GM12865 (cell line): ENCODE measurements around the gene MAP3K14.
A peak's percentile ranks its signal among the peaks of the same experiment; 100 is the strongest.
"Not testable (repeated sequence)": the region's sequence is repeated elsewhere in the genome, so short reads cannot be mapped to it uniquely, and the experiment has no call there.

Experiments
- DNase-seq: peaks from one replicate; pipeline ENCODE4 v3.0.0; 2010; ENCODE audit warnings: low read depth
- H3K4me3 ChIP-seq: 2 replicates; pipeline ENCODE4 v1.5.1; 2011; ENCODE audit warnings: mild to moderate bottlenecking, low read depth, low read length, control low read depth
- TF ChIP-seq, protein P1 (sequence below): IDR thresholded peaks from 2 replicates; pipeline ENCODE4 v1.5.1; 2011; ENCODE audit warnings: low read length, control low read depth, low read depth, inconsistent platforms; ENCODE audit not compliant: insufficient read depth; ENCODE audit errors: missing control alignments

Gene MAP3K14

DNA sequence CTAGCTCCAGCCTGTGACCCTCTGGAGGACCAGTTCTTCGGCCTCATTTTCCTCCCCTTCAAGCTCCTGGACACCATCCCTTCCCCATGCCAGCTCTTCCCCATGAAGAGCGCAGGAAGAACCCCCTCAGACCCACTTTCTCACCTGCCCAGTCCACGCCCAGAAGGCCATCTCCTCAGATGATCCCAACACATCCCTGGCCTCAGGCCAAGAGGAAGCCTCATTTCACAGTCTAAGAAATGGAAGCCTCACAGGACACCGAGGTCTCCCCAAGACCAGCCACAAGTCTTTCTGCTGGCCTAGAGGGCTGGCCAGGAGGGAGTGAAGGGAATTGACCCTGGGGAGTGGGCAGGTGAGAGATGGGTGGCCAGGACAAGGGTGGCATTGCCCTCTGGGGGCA is 62.9 kb downstream of the MAP3K14 start:
- TF ChIP-seq, protein P1, sequence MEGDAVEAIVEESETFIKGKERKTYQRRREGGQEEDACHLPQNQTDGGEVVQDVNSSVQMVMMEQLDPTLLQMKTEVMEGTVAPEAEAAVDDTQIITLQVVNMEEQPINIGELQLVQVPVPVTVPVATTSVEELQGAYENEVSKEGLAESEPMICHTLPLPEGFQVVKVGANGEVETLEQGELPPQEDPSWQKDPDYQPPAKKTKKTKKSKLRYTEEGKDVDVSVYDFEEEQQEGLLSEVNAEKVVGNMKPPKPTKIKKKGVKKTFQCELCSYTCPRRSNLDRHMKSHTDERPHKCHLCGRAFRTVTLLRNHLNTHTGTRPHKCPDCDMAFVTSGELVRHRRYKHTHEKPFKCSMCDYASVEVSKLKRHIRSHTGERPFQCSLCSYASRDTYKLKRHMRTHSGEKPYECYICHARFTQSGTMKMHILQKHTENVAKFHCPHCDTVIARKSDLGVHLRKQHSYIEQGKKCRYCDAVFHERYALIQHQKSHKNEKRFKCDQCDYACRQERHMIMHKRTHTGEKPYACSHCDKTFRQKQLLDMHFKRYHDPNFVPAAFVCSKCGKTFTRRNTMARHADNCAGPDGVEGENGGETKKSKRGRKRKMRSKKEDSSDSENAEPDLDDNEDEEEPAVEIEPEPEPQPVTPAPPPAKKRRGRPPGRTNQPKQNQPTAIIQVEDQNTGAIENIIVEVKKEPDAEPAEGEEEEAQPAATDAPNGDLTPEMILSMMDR = no peak
- DNase-seq = no peak
- H3K4me3 ChIP-seq = no peak overlapping the region

DNA sequence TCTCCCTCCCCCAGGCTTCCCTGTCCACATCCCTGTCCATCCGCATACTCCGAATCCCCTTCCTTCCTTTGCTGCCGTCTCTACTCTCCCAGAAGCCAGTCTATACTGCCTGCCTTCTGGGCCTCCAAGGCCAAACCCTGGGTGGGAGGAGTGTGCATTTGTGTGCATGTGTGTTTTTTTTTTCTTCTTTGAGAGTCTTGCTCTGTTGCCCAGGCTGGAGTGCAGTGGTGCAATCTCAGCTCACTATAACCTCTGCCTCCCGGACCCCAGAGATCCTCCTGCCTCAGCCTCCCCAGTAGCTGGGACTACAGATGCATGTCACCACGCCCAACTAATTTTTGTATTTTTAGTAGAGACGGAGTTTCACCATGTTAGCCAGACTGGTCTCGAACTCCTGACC is 63.6 kb downstream of the MAP3K14 start:
- not testable (repeated sequence) for DNase-seq, H3K4me3 ChIP-seq

DNA sequence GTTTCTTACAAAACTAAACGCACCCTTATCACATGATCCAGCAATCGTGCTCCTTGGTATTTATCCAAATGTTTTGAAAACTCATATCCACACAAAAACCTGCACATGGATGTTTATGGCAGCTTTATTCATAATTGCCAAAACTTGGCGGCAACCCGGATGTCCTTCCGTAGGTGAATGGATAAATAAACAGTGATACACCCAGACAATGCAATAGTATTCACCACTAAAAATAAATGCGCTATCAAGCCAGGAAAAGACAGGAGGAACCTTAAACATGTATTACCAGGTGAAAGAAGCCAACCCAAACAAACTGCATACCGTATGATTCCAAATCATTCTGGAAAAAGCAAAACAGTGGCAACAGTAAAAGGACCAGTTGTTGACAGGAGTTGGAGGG is 64.9 kb downstream of the MAP3K14 start:
- H3K4me3 ChIP-seq = no peak overlapping the region
- TF ChIP-seq, protein P1 = no peak
- DNase-seq = no peak

DNA sequence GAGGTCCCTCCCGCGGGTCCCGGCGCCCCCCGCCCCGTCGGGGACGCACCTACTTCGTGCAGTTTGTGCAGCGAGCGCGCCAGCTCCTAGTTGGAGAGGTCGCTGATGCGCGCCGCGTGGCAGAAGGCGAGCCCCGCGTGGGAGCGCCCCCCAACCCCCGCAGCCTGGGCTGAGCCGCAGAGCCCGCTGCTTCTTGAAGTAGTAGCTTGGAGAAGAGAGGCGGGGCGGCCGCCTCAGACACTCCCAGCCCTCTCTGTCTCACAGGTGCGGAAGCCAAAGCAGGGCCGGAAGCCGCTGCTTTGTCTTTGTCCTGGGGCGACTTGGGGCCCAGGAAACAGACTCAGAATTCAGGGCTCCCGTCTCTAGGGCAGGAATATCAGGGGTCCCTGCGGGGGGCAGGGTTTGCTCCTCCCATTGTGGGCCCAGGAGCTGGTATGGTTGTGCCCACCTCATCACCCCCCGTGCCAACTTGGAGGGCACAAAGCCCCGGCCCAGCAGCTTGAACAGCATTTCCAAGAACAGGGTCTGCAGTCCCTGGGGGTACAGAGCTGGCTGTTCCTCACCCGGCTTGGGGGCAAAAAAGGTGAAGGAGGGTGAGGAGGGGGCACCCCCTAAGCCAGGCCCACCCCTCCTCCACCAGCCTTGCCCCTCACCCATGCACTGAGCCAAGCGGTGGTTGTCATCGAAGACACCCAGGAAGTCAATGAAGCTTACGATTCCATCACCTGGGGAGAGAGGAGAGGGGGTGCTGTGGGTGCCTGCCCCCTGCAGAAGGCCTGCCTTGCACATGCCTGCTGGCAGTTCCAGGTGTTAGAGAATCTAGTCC is 68.5 kb downstream of the MAP3K14 start:
- DNase-seq = peak; percentile 91
- H3K4me3 ChIP-seq = peak overlapping the region; percentile 89
- TF ChIP-seq, protein P1 = no peak

DNA sequence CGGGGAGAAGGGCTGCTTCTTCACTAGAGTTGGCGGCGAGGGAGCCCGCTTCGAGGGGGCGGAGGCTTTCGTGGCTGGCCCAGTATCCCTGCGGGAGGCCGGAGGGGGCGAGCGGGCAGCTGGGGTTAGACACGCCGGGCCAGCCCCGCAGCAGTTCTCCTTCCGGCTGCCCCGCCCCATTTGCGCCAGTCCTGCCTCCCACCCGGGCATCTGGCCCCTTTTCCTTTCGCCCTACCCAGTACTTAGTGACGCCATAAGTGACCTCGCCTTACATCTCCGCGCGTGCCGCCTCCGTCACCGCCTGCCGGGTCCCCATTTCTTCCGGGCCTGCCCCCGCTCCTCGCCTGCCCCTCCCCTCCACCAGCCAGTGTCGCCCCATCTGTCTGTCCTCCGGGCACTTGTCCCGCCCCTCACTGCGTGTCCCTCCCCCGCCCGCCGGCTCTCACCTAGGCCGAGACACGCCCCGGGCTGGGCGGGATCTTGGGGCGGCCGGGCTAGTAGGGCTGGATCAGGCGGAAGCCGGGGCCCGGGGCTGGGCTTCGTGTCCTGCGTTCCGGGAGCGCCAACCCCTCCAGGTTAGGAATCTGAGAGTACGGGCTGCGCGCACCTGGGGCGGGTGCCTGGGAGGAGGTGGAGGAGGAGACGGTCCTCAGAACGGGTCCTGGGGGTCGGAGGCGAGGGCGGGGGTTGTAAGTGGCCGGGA is 69.2 kb downstream of the MAP3K14 start:
- peak; percentile 97 for DNase-seq
- H3K4me3 ChIP-seq = peak overlapping the region; percentile 89
- TF ChIP-seq, protein P1 = no peak

DNA sequence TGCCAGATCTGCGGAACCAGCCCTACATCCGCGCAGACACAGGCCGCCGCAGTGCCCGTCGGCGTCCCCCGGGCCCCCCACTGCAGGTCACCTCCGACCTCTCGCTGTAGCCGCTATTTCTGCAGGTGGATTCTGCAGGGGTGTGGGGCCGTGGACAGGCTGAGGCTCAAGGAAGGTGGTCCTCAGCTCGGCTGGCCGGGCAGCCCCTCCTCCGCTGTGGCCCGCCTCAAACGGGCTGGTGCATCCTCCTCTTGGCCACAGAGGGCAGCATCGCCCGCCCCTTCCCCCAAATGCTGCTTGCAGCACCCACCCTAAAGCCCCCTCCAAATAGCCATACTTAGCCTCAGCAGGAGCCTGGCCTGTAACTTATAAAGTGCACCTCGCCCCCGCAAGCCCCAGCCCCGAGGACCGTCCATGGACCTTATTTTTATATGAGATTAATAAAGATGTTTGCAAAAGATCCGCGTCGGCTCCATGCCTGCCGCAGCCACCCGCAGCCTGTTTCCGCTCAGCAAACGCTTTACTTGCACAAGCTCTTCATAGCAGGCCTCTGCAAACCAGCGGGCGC is 69.9 kb downstream of the MAP3K14 start:
- TF ChIP-seq, protein P1 = peak; percentile 31
- peak; percentile 47 for DNase-seq
- peak overlapping the region; percentile 89 for H3K4me3 ChIP-seq

DNA sequence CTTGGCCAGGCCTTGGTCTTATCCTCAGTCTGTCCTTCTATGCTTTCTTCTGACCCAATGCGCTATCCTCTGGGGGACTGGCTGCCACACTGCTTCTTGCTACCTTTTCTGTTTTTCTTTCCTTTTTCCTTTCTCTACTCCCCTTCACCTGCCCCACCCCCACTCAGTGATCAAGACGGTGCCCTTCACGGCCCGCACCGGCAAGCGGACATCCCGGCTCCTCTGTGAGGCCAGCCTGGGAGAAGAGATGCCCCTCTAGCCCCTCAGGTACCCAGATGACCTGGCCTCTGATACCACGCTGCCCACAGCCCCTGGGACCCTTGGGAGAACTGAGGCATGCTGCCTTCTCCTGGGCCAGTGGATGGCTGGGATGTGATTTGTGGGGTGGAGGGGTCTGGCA is 70.5 kb downstream of the MAP3K14 start:
- no peak for DNase-seq

More for the DNA sequence above, 70.5 kb downstream of the MAP3K14 start:
- H3K4me3 ChIP-seq = no peak overlapping the region
- TF ChIP-seq, protein P1 = no peak
